Omental fat pad (tissue), 4 donors: ENCODE data around the gene JAZF1. TPM values are rescaled to one million over a fixed set of nuclear protein-coding genes. Genes with fewer than 3 reads are reported as not detected.

Experiments used
- ATAC-seq: fragments of 150-250 bp; one replicate; pipeline ENCODE4 v1.9.1; 2016; ENCODE audit warnings: mild to moderate bottlenecking, moderate library complexity; ENCODE audit not compliant: low FRiP score
- DNase-seq: peaks from one replicate; pipeline ENCODE4 v3.0.0-alpha.2; 2019; ENCODE audit warnings: low spot score
- total RNA-seq, 4 donors: library from RNA; depleted of rRNA; stranded (reverse); fragments of >200 nt; gene quantifications; one replicate each; pipeline ENCODE4 v1.1.0, GENCODE V29; 2016
- TF ChIP-seq, protein P1 (sequence below), 3 donors: fragments of 450-650 bp; IDR thresholded peaks; one replicate each; pipeline ENCODE4 v1.5.1; 2016 to 2017; ENCODE audit warnings: antibody characterized with exemption in 3 of 3, mild to moderate bottlenecking in 3 of 3, moderate library complexity in 2 of 3

JAZF1 gene
- total RNA-seq, 4 donors from 2014 or later = 12.1 to 15.3 (median 12.8) TPM

DNA sequence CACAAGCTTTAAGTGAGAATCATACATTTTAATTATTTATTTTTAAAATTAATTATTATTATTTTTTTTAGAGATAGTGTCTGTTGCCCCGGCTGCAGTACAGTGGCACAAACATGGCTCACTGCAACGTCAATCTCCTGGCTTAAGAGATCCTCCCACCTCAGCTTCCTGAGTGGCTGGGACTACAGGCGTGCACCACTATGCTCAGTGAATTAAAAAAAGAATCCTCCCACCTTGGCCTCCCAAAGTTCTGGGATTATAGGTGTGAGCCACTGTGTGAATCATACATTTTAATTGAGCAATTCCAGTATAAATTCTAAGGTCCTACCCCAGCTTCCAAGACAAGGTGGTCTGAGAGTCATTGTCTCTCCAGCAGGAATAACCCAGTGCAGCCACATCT is 172.4 kb downstream of the JAZF1 start:
- ATAC-seq (no peak), DNase-seq (no peak)
- TF ChIP-seq, protein P1, sequence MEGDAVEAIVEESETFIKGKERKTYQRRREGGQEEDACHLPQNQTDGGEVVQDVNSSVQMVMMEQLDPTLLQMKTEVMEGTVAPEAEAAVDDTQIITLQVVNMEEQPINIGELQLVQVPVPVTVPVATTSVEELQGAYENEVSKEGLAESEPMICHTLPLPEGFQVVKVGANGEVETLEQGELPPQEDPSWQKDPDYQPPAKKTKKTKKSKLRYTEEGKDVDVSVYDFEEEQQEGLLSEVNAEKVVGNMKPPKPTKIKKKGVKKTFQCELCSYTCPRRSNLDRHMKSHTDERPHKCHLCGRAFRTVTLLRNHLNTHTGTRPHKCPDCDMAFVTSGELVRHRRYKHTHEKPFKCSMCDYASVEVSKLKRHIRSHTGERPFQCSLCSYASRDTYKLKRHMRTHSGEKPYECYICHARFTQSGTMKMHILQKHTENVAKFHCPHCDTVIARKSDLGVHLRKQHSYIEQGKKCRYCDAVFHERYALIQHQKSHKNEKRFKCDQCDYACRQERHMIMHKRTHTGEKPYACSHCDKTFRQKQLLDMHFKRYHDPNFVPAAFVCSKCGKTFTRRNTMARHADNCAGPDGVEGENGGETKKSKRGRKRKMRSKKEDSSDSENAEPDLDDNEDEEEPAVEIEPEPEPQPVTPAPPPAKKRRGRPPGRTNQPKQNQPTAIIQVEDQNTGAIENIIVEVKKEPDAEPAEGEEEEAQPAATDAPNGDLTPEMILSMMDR (IDR thresholded peaks at IDR 0.05) = no peak

DNA sequence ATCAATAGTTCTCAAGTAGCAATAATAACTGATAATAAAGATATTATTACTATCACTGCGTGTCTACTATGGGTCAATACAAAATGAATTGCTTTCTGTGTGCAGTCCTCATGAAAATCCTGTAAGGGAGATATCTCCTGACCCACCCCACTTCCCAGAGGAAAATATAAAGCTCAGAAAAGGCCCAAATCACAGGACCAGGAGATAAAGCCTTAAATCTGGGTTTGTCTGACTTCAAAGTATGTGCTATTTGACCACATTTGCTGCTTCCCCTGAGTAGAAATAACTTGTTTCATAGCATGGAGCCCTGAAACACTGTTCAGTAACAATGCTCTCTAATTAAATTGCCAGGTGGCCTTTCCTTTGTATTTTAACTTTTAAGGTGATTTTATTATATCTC is 174.1 kb downstream of the JAZF1 start:
- DNase-seq = no peak
- TF ChIP-seq, protein P1 (IDR thresholded peaks at IDR 0.05) = no peak
- ATAC-seq = no peak

DNA sequence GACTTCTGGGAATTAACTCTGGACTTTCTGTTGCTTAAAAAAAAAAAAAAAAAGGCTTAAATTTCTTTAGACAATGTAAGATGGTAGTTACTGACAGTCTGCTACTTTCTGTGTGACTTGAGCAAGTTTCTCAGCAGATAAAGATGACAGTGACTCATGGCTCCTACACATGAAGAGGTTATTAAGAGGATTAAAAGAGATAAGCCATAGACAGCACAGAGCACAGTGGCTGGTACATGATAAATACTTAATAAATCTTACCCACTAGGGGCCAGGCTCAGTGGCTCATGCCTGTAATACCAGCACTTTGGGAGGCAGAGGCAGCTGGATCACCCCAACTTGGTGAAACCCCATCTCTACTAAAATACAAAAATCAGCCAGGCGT is 174.8 kb downstream of the JAZF1 start:
- ATAC-seq (no peak), DNase-seq (no peak)
- TF ChIP-seq, protein P1 (IDR thresholded peaks at IDR 0.05) = no peak

DNA sequence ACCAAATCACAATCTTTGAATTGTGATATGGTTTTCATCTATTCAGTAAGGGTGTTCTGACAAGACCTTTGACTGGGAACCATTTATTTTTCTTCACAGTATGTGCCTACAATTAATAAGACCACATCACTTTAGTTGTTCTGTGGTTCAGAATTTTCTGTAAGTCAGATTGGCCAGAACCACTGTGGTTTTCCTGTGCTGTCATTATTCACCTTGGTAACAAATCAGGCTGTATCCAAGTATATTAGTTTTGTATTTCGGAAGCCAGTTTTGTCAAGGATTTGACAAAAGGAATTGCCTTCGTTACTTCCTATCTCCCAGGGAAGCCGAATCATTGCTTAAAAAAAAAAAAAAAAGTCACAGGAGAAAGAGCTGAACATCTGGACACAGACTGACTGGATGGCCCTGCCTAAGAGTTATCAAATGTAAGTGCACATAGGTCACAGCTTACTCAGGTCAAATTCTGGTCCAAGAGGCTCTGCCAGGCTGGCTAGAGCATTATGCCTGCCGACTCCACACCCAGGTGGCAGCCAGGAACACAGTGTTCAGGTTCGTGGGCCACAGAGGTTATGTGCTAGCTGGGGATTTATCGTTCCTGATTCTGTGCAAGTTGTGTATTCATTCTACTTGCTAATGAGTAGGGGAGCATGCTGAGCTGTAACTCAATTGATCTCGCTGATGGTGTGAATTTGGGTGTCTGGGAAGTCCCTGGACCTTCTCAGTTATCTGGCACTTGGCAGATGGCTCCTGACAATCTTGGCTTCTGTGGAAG is 175.3 kb downstream of the JAZF1 start:
- TF ChIP-seq, protein P1 (IDR thresholded peaks at IDR 0.05) = no peak
- ATAC-seq (no peak), DNase-seq (no peak)

DNA sequence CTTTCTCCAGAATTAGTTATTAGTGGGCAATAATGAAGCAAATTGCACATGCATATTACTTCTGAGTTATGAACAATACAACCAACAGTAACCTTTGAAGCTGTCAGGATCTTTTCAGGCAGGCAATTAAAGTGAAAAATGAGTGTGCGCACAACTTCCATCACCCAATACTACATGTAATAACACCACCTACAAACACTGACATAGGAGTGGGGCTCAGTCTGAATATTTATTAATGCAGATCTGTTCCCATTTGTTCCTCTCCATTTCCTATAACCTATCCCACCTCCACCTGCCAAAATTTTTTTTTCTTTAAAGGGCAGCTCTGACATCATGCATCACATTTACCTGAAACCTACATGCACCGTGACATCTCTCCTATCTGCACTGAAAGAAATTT is 177.2 kb downstream of the JAZF1 start:
- ATAC-seq (no peak), DNase-seq (no peak)
- TF ChIP-seq, protein P1 (IDR thresholded peaks at IDR 0.05) = no peak

DNA sequence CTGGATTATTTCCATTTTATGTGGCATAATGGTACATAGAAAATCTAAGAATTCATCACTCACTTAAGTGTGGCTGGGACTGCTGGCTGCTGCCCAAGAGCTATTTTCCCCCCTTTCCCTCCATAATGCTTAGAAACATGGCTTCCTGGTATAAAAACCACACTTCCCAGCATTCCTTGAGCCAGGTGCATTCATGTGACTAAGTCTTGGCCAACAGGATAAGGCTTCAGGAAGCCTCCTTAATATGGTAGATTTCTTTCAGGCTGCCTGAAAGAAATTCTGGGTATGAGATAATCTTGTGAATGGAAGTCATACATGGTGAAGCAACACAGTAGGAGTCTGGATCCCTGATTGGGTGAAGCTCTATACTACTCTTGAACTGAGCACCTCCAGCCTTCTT is 178.0 kb downstream of the JAZF1 start:
- ATAC-seq (no peak), DNase-seq (no peak)
- TF ChIP-seq, protein P1 (IDR thresholded peaks at IDR 0.05) = no peak

DNA sequence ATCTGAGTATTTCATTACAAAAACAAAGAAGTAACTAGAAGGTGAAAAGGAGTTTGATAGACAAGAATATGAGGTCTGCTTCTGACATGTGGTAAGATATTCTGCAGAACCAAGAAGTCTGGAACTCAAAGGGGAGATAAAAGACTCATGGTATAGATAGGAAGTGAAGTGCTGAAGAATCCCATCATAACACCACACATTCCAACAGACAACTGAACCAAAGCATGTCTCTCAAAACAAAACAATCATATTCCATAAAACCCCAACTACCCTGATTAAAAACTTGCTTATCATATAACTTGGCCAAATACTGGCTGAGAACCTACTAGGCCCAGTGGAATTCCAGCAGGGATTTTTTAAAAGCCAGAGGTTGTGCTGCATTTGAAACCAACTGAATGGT is 178.7 kb downstream of the JAZF1 start:
- ATAC-seq (no peak), DNase-seq (no peak)
- TF ChIP-seq, protein P1 (IDR thresholded peaks at IDR 0.05) = no peak
